Neutrophil (primary cell): ENCODE data around the gene NIPA2.

ENCODE experiments used
- H3K27ac ChIP-seq: fragments of 200-600 bp; sonication (generic); 2 replicates; pipeline ENCODE4 v1.5.1; 2016; ENCODE audit warnings: mild to moderate bottlenecking, moderate library complexity
- H3K27me3 ChIP-seq: fragments of 200-600 bp; sonication (generic); 2 replicates; pipeline ENCODE4 v1.6.0; 2016; ENCODE audit warnings: mild to moderate bottlenecking
- H3K36me3 ChIP-seq: fragments of 200-600 bp; sonication (generic); 2 replicates; pipeline ENCODE4 v1.5.1; 2017
- H3K4me1 ChIP-seq, 2 experiments: fragments of 200-600 bp in 1 of 2; sonication (generic) in 1 of 2; 1 replicate in 1 of 2; 2 replicates in 1 of 2; pipeline versions ENCODE4 v1.5.1 to v1.6.1; 2013 to 2016; ENCODE audit warnings: low read depth in 1 of 2, low read length in 1 of 2, mild to moderate bottlenecking in 1 of 2, moderate library complexity in 1 of 2; ENCODE audit not compliant: control insufficient read depth in 1 of 2, insufficient read depth in 1 of 2
- H3K4me3 ChIP-seq, 2 experiments: fragments of 200-600 bp in 1 of 2; sonication (generic) in 1 of 2; 1 replicate in 1 of 2; 2 replicates in 1 of 2; pipeline ENCODE4 v1.5.1; 2013 to 2016; ENCODE audit warnings: low read depth in 1 of 2, low read length in 1 of 2, mild to moderate bottlenecking in 1 of 2, moderate library complexity in 1 of 2
- H3K9me3 ChIP-seq: fragments of 200-600 bp; sonication (generic); 2 replicates; pipeline ENCODE4 v1.5.1; 2016
- TF ChIP-seq, protein P1 (sequence below): fragments of 200-600 bp; sonication (generic); IDR thresholded peaks from 2 replicates; pipeline ENCODE4 v1.5.1; 2016; ENCODE audit warnings: antibody characterized with exemption

Gene NIPA2

GRCh38 chr15:22917556-22917955 lies 79.1 kb downstream of the NIPA2 start:
- Histone ChIP-seq H3K36me3 (no peaks in the 10 kb centered on the region), H3K9me3 (no peaks in the 10 kb centered on the region), H3K4me1 (no peaks in the 10 kb centered on the region), H3K27me3 (no peaks in the 10 kb centered on the region), H3K27ac (no peak overlapping the region), H3K4me3 (no peak overlapping the region)
- TF ChIP-seq, protein P1, sequence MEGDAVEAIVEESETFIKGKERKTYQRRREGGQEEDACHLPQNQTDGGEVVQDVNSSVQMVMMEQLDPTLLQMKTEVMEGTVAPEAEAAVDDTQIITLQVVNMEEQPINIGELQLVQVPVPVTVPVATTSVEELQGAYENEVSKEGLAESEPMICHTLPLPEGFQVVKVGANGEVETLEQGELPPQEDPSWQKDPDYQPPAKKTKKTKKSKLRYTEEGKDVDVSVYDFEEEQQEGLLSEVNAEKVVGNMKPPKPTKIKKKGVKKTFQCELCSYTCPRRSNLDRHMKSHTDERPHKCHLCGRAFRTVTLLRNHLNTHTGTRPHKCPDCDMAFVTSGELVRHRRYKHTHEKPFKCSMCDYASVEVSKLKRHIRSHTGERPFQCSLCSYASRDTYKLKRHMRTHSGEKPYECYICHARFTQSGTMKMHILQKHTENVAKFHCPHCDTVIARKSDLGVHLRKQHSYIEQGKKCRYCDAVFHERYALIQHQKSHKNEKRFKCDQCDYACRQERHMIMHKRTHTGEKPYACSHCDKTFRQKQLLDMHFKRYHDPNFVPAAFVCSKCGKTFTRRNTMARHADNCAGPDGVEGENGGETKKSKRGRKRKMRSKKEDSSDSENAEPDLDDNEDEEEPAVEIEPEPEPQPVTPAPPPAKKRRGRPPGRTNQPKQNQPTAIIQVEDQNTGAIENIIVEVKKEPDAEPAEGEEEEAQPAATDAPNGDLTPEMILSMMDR: no peak
